Inflammatory macrophage treated with lipopolysaccharide for 1 hour (primary cell): ENCODE measurements around the gene GPR89A.
"Not testable (repeated sequence)": the region's sequence is repeated elsewhere in the genome, so short reads cannot be mapped to it uniquely, and the experiment has no call there.

Experiments used
- DNase-seq, 2 donors: peaks; one replicate each; pipeline ENCODE4 v3.0.0-alpha.2; 2020 to 2022

The GPR89A gene

DNA sequence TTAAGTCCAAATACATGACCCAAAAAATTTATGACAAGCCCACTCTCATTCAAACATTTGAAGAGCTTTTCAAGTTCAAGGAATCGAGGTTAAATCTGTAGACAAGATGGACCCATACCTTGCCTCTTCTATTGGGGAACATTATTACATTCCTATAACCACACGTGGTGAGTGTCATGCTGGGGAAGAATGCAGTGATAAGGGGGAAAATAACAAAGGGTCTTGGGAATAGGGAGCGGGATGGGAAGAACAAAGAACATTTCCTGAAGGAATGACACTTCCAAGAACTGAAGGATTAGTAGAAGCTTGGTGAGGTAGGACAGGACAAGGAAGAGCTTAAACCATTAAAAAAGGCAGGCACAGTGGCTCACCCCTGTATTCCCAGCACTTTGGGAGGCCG is 80.5 kb downstream of the GPR89A start:
- no peak for DNase-seq

DNA sequence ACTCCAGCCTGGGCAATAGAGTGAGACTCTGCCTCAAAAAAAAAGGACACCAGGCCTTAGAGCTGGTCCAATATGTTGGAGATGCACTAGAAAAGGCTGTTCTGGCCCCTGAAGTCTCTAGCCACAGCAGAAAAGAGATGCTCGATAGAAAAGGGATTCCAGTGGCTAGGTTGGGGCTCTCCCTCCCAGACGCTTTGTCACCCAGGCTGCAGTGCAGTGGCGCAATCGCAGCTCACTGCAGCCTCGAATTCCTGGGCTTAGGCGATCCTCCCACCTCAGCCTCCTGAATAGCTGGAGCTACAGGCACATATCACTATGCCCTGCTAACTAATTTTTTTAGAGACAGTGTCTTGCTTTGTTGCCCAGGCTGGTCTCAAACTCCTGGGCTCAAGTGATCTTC is 81.1 kb downstream of the GPR89A start:
- DNase-seq, result no peak

DNA sequence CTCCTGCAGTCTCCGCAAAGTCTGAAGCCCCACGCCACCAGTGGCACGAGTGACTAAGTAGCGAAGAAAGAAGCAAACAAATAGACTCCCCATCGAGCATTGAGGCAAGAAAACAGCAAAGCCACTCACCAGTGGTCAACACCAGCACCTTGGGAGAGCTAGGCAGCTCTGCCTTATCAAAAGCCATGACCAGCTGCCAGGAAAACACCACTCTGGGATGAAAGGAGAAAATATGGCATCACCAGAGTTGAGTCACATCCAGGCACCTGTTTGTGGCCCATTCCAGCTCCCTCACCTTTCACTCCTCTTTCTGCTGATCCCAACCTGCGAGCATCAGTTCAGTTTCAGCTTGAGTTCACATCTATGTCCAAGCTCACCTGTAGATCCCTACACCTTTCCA is 82.1 kb downstream of the GPR89A start:
- no peak for DNase-seq

DNA sequence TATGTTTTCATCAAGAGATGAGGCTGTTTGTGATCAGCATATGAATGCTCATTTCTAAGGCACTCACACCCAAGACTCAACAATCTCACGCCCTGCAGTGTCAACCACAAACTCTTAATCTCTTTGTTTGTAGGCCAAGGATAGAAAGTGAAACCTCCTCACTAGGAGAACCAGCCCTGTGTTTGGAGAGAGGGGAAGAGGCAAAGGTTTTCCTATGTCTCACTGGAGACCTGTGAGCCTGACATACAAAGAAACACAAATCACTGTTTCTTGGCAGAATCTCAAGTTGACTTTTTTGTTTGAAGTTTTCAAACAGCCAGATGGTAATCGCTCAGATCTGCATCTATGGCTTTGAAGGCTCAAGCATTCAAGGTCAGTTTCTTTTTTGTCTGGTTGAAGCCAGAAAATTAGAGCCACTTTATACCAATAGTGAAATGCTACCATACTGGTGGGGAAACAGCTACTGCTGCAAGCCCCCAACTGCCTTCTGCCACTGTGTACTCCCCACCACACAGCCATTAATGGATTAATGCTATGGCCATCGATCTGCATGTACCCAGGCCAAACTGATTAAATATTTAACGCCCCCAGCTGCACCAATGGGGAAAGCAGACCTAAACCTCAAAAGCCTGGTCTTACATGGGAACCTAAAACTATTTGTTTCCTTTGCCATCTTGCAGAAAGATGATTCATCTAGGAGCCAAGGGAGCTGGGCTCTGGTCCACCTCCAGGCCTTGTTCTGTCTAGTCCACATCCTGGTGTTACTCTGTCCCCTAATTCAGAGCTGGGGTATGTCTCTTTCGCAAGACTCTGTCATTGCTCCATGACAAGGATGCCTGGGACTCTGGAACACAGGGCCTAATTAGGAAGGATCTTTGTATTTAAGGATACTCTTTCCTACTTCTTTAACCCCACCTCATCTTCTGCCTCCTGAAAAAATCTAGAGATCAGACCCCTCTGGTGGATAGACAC is 83.1 kb downstream of the GPR89A start:
- DNase-seq, result no peak

DNA sequence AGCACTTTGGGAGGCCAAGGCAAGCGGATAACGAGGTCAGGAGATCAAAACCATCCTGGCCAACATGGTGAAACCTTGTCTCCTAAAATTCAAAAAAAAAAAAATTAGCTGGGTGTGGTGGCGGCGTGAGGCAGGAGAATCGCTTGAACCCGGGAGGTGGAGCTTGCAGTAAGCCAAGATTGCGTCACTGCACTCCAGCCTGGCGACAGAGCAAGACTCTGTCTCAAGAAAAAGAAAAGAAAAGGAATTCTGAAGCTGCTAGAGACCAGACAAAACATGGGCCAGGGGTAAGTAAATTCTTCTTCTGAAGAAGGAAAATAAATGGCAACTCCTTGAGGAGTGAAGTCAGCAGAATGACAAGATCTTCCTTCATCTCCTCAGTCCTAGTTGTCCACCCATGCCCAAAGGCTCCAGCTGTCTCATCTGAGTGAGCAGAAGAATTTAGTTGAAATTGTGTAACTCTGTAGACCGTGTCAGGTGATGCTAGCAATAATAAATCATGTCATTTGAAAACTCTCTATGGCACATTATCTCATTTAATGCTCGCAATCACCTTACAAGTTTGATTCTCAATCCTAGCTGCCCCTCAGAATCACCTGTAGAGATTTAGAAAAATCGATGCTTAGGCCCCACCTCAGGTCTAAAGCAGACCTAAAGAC is 85.1 kb downstream of the GPR89A start:
- DNase-seq, result no peak

DNA sequence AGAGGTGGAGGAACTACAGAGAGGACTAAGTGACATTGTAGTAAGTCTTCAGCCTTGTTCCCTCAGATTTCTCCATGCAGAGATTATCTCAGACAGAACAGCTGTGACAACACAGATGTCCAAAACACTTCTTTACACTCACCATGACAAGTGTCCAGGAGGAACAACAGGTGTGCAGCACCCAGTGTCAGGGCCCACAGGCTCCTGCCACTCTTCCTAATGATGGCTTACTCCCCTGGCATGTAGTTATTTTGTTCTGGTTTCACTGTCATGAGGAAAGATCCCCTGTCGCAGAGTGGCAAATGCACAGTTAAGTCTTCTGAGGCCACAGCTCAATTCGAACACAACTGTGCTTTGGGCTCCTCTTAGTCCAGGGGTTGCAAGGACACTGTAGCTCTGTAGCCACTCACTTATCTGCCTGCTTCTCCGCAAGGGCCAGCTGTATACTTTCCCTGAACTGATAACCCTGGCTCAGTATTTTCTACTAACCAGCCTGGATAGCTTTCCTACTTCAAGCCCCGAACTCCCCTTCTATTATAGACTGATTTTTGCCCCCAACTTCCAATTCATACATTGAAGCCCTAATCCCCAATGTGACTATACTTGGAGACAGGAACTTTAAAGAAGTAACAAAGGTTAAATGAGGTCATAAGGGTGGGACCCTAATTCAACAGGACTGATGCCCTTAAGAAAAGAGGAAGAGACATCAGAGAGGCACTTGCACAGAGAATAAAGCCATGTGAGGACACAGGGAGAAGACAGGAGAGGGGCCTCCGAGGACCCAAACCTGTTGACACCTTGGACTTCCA is 88.2 kb downstream of the GPR89A start:
- DNase-seq, result peak; percentile 16 to 29

DNA sequence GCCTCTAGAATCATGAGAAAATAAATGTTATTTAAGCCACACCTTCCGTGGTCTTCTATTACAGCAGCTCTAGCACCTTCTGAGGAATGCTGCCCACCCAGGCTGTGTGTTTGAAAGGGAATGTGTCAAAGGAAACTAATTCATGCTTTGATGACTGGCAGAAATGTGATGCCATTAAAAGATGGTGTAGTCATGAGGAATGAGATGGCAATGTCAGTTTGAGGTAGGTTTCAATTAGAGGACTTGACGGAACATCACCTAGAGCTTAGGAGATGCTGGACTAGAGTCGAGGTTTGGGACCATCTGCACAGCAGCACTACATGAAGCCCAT is 88.8 kb downstream of the GPR89A start:
- DNase-seq, result no peak

DNA sequence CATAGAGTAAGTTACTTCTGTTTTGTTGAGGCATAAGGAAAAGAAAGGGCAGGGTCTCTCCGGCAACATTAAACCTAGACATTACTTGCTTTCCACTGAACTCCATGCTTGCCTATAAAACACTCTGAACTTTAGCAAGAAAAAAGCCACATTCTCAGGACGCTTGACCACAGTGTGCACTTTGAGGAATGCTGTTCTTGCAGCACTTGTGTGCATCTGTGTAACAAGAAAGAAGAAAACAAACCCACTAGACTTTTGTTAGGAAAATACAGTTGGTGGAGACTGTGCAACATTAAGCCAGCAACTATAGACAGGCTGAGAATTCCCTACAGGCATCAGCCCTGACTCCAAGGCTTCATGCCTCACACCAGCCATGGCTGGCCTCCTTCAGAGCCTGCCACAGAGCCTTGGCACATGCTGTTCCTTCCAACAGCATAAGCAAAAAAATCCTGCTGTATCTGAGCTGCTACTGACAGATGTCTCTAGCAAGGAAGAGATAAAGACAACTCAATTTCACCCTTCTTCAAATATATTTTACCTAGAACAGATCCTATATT is 93.6 kb downstream of the GPR89A start:
- DNase-seq, result no peak

DNA sequence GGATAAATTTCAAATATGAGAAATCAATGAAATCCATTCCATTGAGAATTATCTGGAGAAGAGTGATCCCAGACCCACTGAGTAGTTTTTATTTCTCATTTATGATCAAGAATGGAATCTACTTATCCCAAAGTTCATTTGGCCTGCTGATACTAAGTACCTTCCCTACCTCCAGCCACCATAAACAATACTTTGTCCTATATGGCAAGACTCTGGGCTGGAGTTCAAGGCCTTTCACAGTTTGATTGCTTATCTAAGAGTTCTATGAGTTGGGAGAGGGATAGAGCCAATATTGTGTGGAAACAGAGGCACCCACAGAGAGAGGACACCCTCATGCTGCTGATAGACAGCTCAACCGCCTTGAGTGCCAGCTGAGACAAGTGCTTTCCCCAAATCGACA is 94.3 kb downstream of the GPR89A start:
- DNase-seq, result no peak

DNA sequence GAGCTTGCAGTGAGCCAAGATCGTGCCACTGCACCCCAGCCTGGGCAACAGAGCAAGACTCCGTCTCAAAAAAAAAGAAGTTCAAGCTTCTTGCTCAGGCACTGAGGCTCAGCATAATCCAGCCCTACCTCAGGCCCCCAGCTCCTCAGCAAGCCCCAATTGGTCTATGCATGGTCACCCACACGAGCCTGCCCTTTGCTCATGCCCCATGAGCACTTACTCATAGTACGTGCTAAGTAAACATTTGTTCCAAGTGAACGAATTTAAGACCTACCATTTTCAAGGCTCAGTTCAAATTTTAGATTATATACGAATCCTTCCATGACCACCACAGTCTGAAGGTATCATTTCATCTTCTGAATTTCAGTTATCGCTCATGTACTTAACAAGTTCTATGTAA is 95.0 kb downstream of the GPR89A start:
- DNase-seq, result no peak

DNA sequence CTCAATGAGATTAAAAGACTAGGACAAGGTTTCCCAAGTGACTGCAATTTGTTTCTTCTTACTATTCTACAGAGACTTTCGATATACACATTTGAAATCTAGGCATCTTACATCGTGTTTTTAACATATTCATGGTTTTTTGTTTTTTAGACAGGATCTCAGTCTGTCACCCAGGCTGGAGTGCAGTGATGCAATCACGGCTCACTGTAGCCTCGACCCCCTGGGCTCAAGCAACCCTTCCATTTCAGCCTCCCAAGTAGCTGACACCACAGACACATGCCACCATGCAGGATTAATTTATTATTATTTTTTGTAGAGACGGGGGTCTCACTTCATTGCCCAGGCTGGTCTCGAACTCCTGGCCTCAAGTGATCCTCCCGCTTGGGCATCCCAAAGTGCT is 97.8 kb downstream of the GPR89A start:
- no peak for DNase-seq

DNA sequence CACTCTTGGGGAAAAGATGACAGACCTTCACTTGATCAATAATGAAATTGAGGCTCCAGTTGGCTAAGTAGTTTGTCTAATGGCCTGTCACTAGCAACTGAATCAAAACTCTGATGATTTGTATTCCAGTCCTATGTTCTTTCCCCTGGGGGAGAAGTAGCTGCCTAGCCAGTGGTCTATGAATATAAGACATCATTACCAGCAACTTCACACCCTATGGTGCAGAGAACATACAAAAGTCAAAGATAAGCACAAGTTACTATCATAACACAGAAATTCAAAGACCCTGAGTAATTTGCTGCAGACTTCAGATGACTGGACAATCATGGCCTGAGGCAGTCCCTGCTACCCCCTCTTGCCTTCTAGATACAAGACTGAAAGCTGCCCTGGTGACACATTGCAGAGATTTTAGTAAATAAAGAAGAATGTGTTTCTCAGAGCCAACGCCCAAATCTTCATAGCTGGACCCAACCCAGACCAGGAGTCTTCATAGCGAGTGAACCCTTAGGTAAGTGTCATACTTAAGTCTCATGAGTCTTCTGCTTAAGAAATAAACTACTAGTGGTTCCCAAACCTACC is 98.4 kb downstream of the GPR89A start:
- no peak for DNase-seq

DNA sequence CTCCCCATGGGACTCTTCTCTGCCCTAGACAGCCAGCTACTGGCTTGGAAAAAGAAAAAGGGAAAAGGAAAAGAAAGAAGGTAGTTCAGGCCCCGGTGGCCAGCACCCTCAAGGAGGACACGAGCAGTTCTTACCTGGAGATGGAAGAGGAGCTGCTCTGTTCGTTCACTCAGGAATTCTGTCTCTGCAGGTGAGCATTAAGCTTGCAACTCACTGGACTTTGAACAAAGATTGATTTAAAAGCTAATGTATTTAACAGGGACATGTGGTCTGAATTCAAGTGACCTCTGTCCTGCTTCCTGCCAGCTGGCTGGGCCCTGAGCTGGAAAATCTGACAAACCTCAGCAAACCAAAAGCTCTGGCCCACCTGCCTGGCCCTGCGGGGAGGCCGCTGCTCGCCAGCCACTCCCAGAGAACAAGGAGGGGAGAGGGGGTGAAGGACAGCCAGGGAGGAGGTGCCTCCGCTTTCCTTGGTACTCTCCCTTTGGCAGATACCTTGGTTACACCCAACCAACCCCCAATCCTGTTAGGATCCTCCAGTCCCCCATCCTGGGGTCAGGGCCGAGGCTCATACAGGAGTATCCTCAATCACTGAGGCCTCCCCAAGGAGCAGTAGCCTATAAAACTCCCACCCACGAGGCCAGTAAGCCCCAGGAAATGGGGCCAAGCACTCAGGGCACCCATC is 99.5 kb downstream of the GPR89A start, which contains the start of gene PDZK1:
PDZK1 (minus strand) TSS at position 186 of the 685 bp plus-strand sequence. CDS start 19,347 bp downstream, outside the sequence.
- DNase-seq, result no peak

DNA sequence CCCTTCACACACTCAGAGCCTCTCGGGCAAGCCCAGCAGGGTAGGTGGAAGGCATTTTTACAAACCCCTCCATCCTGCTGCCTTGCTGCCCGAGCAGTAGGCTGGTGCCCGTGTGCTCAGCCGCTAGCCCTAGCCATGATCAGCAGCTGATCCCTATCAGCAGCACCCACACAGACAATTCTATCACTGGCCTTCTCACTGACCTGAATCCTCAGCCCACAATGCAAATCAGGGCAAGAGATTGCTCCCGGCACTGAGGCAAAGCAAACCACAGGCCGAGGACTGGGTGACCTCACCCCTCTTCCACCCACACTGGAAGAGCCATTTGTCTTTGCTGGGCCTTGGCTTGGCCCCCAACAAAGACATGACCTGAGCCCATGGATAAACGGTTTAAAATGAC is 100.3 kb downstream of the GPR89A start:
- peak in 1 of 2 donors; percentile 3 for DNase-seq

DNA sequence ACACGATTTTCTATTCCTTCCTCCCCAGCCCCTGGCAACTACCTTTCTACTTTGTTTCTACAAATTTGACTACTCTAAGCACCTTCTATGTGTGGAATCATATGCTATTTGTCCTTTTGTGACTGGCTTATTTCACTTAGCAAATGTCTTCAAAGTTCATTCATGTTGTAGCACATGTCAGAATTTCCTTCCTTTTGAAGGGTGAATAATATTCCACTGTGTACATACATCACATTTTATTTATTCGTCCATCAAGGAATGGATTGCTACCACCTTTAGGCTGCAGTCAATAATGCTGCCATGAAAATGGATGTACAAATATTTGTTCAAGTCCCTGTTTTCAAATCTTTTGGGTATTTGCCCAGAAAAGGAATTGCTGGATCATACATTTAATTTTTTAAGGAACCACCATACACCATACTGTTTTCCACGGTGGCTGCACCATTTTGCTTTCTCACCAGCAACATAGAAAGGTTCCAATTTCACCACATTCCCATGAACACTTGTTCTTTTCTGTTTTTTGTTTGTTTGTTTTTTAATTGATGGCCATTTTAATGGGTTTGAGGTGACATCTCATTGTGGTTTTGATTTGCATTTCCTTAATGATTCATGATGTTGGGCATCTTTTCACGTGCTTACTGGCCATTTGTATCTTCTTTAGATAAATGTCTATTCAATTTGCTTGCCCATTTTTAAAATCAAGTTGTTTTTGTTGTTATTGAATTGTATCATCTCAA is 102.7 kb downstream of the GPR89A start:
- DNase-seq, result no peak

DNA sequence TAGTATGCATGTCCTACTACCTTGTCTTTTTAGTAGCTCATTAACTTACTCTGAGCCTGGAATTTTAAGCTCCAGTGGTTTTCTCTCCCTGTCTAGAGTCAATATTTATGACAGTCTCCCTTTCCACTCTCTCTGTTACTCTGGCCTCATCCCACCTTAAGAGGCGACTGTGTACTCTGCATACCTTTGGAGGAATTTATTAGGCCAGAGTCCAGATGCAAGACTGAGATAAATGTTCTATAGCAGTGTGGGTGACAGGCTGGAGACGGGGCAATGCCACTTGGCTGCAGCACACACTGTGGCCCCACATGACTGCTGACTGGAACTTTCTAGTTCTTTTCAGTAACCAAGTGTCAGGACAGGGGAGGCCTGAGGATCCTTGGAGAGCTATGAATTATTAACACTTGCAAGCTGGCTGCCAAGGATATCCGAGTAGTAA is 103.4 kb downstream of the GPR89A start:
- DNase-seq, result no peak

DNA sequence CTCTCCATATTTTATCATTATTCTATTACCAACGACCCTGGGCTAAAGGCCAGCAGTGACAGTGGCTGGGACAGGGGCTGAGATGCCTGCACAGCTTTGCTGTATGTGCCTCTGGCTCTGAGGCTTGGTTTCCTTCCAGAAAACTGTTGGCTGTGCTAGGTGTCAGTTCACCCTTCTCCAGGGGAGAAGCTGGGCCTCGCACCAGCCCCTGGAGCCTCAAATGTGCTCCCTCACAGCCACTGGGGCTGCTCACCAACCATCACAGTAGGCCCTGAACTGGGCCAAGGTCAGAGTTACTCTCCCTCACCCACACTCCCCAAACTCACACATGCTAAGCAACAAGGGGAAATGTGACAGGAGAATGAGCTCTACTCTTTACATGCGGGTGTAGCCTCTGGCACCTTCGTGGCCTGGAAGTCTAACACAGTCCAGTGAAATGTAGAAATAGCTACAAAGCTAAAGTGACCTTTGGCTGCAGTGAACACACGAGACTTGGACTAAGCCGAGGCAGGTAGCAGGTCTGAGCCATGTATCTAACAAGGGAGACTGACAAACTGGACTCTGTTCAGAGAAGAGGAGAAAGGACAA is 106.8 kb downstream of the GPR89A start:
- DNase-seq, result no peak

DNA sequence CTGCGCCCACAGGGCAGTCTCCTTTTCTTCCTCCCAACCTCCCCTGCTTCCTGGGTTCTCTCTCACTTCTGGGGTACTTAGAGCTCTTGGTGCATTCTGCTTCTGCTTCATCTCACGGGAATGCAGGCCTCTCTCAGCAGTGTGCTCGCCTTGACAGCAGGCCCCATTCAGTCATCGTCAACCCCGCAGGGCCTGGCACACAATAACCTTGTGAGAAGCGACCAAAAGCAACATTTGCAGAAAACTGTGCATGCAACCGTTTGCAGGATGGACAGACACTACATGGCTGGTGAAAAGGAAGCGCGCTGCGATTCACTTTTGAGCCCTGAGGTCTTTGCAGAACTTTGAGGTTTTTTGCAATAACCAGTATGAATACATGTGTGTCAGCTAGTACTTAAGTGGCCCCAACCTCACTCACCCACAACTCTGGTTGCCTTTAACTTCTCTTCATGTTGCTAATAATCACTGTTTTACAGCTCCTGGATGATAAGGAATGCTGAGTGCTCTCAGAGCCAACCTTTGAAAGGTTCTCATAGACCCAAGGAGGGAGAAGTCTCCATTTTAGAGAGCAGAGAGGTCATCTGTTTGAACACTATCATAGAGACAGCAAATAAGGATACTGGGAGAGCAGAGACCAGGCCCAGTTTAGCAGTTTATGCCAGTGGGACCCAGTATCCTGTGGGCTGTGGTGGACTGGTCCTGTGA is 109.0 kb downstream of the GPR89A start:
- no peak for DNase-seq

DNA sequence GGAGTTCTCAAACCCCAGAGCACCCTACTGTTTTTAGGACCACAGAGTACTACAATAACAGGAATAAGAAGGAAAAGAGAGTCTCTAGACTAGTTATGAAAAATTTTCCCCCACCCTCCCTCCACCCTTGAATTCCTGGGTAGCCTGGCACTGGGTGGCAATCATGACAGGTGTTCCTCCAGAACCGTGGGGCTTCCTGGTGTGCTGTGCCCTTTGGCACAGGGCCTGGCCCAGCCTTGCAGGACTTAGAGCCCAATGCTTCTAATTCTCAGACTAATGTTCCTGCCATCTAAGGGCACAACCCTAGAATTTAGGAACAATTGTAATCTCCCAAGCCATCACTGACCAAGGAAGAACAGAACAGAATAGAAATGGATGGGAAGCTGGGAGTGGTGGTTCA is 110.0 kb downstream of the GPR89A start:
- DNase-seq, result no peak

DNA sequence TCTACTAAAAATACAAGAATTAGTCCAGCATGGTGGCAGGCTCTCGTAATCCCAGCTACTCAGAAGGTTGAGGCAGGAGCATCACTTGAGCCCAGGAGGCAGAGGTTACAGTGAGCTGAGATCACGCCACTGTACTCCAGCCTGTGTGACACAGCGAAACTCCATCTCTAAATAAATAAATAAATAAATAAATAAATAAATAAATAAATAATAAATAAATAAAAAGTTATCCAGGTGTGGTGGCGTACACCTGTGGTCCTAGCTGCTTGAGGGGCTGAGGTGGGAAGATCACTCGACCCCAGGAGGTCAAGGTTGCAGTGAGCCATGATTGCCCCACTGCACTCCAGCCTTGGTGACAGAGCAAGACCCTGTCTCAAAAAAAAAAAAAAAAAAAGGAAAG is 110.7 kb downstream of the GPR89A start:
- not testable (repeated sequence) for DNase-seq
